ENCODE data around the gene GPC6.

DNA sequence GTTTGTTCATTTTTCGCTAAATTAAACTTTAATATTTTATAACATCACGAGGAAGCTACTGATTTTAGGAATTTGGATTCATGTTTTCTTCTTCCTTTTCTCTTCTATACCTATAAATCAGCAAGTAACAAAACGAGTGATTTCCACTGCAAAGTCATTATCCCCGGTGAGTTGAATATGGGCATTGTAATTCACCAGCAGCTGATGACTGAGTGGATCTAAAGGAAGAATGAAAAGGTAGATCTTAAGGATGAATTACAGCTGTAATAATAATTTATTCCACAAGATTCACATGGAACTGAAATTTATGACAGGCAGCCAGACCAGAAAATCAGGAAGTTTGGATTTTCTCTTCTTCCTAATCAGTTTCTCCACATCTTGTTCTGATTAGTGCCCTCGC lies 111.4 kb downstream of the GPC6 start:
- TF ChIP-seq, protein P1, sequence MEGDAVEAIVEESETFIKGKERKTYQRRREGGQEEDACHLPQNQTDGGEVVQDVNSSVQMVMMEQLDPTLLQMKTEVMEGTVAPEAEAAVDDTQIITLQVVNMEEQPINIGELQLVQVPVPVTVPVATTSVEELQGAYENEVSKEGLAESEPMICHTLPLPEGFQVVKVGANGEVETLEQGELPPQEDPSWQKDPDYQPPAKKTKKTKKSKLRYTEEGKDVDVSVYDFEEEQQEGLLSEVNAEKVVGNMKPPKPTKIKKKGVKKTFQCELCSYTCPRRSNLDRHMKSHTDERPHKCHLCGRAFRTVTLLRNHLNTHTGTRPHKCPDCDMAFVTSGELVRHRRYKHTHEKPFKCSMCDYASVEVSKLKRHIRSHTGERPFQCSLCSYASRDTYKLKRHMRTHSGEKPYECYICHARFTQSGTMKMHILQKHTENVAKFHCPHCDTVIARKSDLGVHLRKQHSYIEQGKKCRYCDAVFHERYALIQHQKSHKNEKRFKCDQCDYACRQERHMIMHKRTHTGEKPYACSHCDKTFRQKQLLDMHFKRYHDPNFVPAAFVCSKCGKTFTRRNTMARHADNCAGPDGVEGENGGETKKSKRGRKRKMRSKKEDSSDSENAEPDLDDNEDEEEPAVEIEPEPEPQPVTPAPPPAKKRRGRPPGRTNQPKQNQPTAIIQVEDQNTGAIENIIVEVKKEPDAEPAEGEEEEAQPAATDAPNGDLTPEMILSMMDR (IDR thresholded peaks at IDR 0.05; ENCODE audit: extremely low read depth in 1 of 2, insufficient read depth in 1 of 2, low read depth in 1 of 2, low read length in 2 of 2) = no peak
- TF ChIP-seq POLR2AphosphoS5 (IDR thresholded peaks at IDR 0.05; ENCODE audit: insufficient read depth, low read depth, low read length) (no peak), POLR2A (IDR thresholded peaks at IDR 0.05; ENCODE audit: low read depth, low read length) (no peak), MAX (IDR thresholded peaks at IDR 0.05; ENCODE audit: insufficient read depth, insufficient read length) (no peak), FOS (IDR thresholded peaks at IDR 0.05; ENCODE audit: borderline replicate concordance, insufficient read depth, low read length) (no peak), EZH2 (IDR thresholded peaks at IDR 0.05; ENCODE audit: borderline replicate concordance, low read depth, low read length, severe bottlenecking) (no peak), MYC (IDR thresholded peaks at IDR 0.05; ENCODE audit: low read depth, low read length) (no peak), JUN (IDR thresholded peaks at IDR 0.05; ENCODE audit: borderline replicate concordance, insufficient read depth, insufficient read length, low read depth) (no peak), GATA2 (IDR thresholded peaks at IDR 0.05; ENCODE audit: insufficient read depth, insufficient read length, low read depth, low read length) (no peak)

Measured in endothelial cell of umbilical vein (primary cell).